ENCODE measurements around the gene KIAA0513.

GRCh38 chr16:85082173-85083050 lies 54.8 kb downstream of the KIAA0513 start:
- TF ChIP-seq IRF2 (CRISPR knock-in tag; IDR thresholded peaks at IDR 0.05), result no peak
- no peak for TF ChIP-seq ATF5 (CRISPR knock-in tag; IDR thresholded peaks at IDR 0.05; ENCODE audit: low read depth)
- TF ChIP-seq CCAR2 (optimal IDR thresholded peaks at IDR 0.05; ENCODE audit: low read depth, low read length), result no peak
- TF ChIP-seq ATF6 (CRISPR knock-in tag; conservative IDR thresholded peaks at IDR 0.05), result no peak
- no peak for TF ChIP-seq POLR2AphosphoS5 (IDR thresholded peaks at IDR 0.05; ENCODE audit: low read depth, low read length)
- no peak for TF ChIP-seq THAP8 (CRISPR knock-in tag; IDR thresholded peaks at IDR 0.05; ENCODE audit: borderline replicate concordance)
- TF ChIP-seq ZNF180 (CRISPR knock-in tag; IDR thresholded peaks at IDR 0.05; ENCODE audit: borderline replicate concordance, low read depth), result no peak
- TF ChIP-seq ZNF512 (CRISPR knock-in tag; IDR thresholded peaks at IDR 0.05), result no peak
- no peak for TF ChIP-seq ARID2 (CRISPR knock-in tag; IDR thresholded peaks at IDR 0.05; ENCODE audit: borderline replicate concordance)
- TF ChIP-seq ZBTB2 (CRISPR knock-in tag; IDR thresholded peaks at IDR 0.05; ENCODE audit: low read depth), result no peak

All from HepG2 (cell line).